ENCODE data around the gene THAP4. TPM values are rescaled to one million over a fixed set of nuclear protein-coding genes. Genes with fewer than 3 reads are reported as not detected.
"Not testable (repeated sequence)": the region's sequence is repeated elsewhere in the genome, so short reads cannot be mapped to it uniquely, and the experiment has no call there.

The THAP4 gene
- total RNA-seq, 2 donors from 2014 or later, result 35.0 to 42.5 TPM

GRCh38 chr2:241579281-241579680 is 57.7 kb downstream of the THAP4 start:
- Mint-ChIP-seq H3K36me3 (ENCODE audit: low read depth) (peaks cover 6% of the 10 kb centered on the region), H3K9me3 (no peaks in the 10 kb centered on the region)

DNA sequence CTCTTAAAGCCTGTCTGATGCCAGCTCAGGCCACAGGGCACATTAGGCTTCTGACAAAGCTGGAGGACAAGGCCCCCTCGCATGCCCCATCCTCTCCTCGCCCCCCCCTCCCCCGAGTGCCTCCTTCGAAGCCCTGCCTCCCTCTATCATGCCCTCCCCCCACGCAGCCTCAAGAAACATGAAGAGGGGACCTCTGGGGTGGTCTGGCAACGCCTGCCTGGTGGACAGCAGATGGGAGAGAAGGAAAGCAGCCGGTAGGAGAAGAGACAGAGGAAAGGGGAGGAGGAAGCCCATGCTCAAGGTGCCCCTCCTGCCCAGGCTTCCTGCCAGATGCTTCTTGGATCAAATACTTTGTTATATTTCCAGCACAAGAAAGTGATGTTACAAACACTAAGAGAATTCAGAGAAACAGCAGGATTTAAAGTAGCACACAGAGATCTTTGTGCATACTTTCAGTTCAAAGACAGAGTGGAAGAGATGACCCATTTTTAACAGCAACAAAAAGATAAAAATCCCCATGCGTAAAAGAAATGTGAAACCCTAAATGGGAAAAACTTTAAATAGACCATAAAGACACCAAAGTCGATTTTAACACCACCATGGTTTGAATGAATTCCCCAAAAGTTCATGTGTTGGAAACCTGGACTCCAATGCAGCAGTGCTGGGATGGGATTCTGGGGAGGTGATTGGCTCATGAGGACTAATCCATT is 59.4 kb downstream of the THAP4 start:
- Mint-ChIP-seq H3K9me3 (no peaks in the 10 kb centered on the region), H3K4me3 (no peak overlapping the region), H3K4me1 (no peaks in the 10 kb centered on the region), H3K27ac (no peak overlapping the region), H3K36me3 (ENCODE audit: low read depth) (peaks cover 6% of the 10 kb centered on the region), H3K27me3 (no peaks in the 10 kb centered on the region)
- no peak for ATAC-seq (replicated peaks)

More at GRCh38 chr2:241579281-241579680, 57.7 kb downstream of the THAP4 start:
- Mint-ChIP-seq H3K4me1 (no peaks in the 10 kb centered on the region), H3K27me3 (no peaks in the 10 kb centered on the region), H3K4me3 (no peak overlapping the region), H3K27ac (no peak overlapping the region)
- no peak for ATAC-seq (replicated peaks)

DNA sequence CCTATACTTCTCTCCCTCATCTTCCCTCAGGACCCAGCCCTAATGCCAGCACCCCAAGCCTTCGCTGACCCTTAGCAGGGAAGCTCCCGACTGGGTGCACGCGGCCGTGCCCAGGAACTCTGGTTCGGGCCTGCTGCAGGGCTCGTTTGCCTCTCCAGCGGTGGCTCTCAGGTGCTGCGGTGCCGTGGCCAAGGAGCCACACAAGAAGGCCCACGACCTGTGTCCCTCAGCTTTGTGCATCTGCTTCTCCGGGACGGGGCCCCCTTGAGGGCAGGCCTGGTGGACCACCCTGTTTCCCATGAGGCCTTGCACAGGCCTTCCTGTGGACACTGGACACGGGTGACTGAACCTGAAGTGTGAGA is 60.7 kb downstream of the THAP4 start:
- ATAC-seq (replicated peaks), result no peak
- Mint-ChIP-seq H3K9me3 (no peaks in the 10 kb centered on the region), H3K4me3 (no peak overlapping the region), H3K4me1 (no peaks in the 10 kb centered on the region), H3K27ac (no peak overlapping the region), H3K27me3 (no peaks in the 10 kb centered on the region), H3K36me3 (ENCODE audit: low read depth) (peaks cover 6% of the 10 kb centered on the region)

DNA sequence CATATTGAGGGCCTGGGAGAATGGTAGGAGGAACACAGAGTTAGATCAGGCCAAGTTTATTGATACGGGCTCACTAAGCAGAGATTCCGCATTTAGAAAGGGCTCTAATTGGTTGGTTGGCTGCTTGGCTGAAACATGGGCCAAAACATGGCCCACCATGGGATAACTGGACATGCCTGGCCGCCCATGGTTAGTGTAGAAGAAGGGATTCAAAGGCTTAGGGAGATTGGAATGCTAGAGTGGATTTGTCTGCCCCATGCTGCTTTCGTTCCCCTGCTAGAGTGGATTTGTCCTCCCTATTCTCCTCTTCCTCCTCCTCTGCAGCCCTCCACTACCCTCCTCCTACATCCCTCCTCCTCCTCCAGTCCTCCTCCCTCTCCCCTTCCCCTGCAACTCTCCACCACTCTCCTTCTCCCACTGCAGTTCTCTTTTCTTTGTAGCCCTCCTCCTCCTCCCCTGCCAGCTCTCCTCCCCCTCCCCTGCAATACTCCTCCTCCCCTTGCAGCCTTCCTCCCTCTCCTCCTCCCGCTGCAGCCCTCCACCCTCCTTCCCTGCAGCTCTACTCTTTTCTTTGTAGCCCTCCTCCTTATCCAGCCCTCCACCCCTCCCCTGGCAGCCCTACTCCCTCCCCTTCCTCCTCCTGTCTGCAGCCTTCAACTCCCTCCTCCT is 61.2 kb downstream of the THAP4 start:
- no peak for ATAC-seq (replicated peaks)
- no peaks in the 10 kb centered on the region for H3K4me1 Mint-ChIP-seq
- peak overlapping the region; percentile 9 for H3K27ac Mint-ChIP-seq
- H3K4me3 Mint-ChIP-seq, result no peak overlapping the region
- peaks cover 6% of the 10 kb centered on the region for H3K36me3 Mint-ChIP-seq (ENCODE audit: low read depth)
- no peaks in the 10 kb centered on the region for H3K9me3 Mint-ChIP-seq
- H3K27me3 Mint-ChIP-seq, result no peaks in the 10 kb centered on the region

GRCh38 chr2:241574911-241575623 is 61.9 kb downstream of the THAP4 start:
- ATAC-seq (replicated peaks), result no peak
- no peak overlapping the region for H3K4me3 Mint-ChIP-seq
- H3K9me3 Mint-ChIP-seq, result no peaks in the 10 kb centered on the region
- H3K36me3 Mint-ChIP-seq (ENCODE audit: low read depth), result peaks cover 6% of the 10 kb centered on the region
- H3K27me3 Mint-ChIP-seq, result no peaks in the 10 kb centered on the region
- H3K27ac Mint-ChIP-seq, result peak overlapping the region; percentile 9
- H3K4me1 Mint-ChIP-seq, result no peaks in the 10 kb centered on the region

- Mint-ChIP-seq H3K4me1 (no peaks in the 10 kb centered on the region), H3K27me3 (no peaks in the 10 kb centered on the region), H3K36me3 (ENCODE audit: low read depth) (peaks cover 4% of the 10 kb centered on the region), H3K27ac (no peak overlapping the region), H3K4me3 (no peak overlapping the region), H3K9me3 (no peaks in the 10 kb centered on the region)
- no peak for ATAC-seq (replicated peaks)
Observed at GRCh38 chr2:241573741-241574140, 63.2 kb downstream of the THAP4 start.

DNA sequence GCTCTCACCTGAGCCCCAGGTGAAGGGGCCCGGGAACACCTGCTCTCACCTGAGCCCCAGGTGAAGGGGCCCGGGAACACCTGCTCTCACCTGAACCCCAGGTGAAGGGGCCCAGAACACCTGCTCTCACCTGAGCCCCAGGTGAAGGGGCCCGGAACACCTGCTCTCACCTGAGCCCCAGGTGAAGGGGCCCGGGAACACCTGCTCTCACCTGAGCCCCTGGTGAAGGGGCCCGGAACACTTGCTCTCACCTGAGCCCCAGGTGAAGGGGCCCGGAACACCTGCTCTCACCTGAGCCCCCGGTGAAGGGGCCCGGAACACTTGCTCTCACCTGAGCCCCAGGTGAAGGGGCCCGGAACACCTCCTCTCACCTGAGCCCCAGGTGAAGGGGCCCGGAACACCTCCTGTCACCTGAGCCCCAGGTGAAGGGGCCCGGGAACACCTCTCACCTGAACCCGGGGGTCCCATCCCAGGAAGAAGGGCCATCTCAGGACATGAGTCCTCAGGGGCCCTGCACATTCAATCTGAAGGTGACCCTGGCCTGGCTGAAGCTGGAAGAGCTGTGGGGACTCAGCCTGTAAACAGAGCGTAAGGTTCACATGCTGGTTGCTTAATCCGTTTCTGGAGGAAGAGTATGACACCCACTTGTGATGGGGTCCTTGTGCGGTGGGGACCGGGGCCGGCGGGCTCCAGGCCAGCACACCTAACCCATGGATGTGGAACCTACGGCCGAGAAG is 63.9 kb downstream of the THAP4 start:
- not testable (repeated sequence) for H3K27me3 Mint-ChIP-seq; H3K4me1 Mint-ChIP-seq; ATAC-seq (replicated peaks); H3K27ac Mint-ChIP-seq; H3K4me3 Mint-ChIP-seq; H3K9me3 Mint-ChIP-seq; H3K36me3 Mint-ChIP-seq (ENCODE audit: low read depth)

- no peak overlapping the region for H3K27ac Mint-ChIP-seq
- ATAC-seq (replicated peaks), result no peak
Observed at GRCh38 chr2:241571821-241572620, 64.9 kb downstream of the THAP4 start.

GRCh38 chr2:241570961-241571581 is 65.9 kb downstream of the THAP4 start:
- H3K9me3 Mint-ChIP-seq, result no peaks in the 10 kb centered on the region
- no peaks in the 10 kb centered on the region for H3K36me3 Mint-ChIP-seq (ENCODE audit: low read depth)
- ATAC-seq (replicated peaks), result no peak
- H3K4me1 Mint-ChIP-seq, result no peaks in the 10 kb centered on the region
- H3K27ac Mint-ChIP-seq, result no peak overlapping the region
- no peak overlapping the region for H3K4me3 Mint-ChIP-seq
- H3K27me3 Mint-ChIP-seq, result no peaks in the 10 kb centered on the region

More at GRCh38 chr2:241571821-241572620, 64.9 kb downstream of the THAP4 start:
- no peaks in the 10 kb centered on the region for H3K27me3 Mint-ChIP-seq
- no peak overlapping the region for H3K4me3 Mint-ChIP-seq
- H3K9me3 Mint-ChIP-seq, result no peaks in the 10 kb centered on the region
- no peaks in the 10 kb centered on the region for H3K4me1 Mint-ChIP-seq
- no peaks in the 10 kb centered on the region for H3K36me3 Mint-ChIP-seq (ENCODE audit: low read depth)

- Mint-ChIP-seq H3K27me3 (no peaks in the 10 kb centered on the region), H3K9me3 (no peaks in the 10 kb centered on the region), H3K27ac (no peak overlapping the region), H3K4me1 (no peaks in the 10 kb centered on the region), H3K36me3 (ENCODE audit: low read depth) (no peaks in the 10 kb centered on the region), H3K4me3 (no peak overlapping the region)
- no peak for ATAC-seq (replicated peaks)
Observed at GRCh38 chr2:241569831-241570281, 67.1 kb downstream of the THAP4 start.

DNA sequence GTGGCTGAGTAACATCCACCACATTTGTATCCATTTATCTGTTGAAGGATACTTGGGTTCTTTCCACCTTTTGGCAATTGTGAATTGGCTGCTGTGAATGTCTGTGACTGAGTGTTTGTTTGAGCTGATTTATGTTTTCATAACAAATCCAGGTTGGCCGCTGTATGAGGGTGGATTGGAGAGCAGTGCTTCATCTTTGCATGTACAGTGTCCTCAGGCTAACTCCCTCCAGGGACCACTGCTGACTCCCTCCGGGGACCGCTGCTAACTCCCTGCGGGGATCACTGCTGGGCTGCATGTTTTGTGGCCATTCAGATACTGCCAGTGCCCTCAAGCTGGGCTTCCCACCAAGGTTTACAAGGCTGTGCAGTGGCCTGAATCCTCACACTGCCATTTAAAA is 68.2 kb downstream of the THAP4 start:
- H3K9me3 Mint-ChIP-seq, result no peaks in the 10 kb centered on the region
- H3K27ac Mint-ChIP-seq, result no peak overlapping the region
- no peak overlapping the region for H3K4me3 Mint-ChIP-seq
- ATAC-seq (replicated peaks), result no peak
- H3K27me3 Mint-ChIP-seq, result no peaks in the 10 kb centered on the region
- no peaks in the 10 kb centered on the region for H3K4me1 Mint-ChIP-seq
- no peaks in the 10 kb centered on the region for H3K36me3 Mint-ChIP-seq (ENCODE audit: low read depth)

DNA sequence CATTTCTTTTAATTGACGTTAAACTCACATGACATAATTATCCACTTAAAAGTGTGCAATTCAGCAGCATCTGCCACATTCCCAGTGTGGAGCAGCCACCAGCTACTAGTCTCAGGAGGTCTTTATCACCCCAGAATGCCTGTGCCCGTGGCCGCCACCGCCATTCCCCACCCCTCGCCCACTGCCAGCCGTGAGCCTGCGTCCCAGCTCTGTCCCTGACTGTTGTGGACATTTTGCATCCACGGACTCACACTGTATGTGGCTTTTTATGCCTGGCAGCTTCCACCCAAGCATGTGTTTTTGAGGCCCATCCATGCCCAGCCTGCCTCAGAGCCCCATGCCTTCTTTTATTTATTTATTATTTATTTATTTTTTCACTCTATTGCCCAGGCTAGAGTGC is 69.2 kb downstream of the THAP4 start:
- Mint-ChIP-seq H3K4me3 (no peak overlapping the region), H3K27me3 (no peaks in the 10 kb centered on the region), H3K9me3 (no peaks in the 10 kb centered on the region), H3K4me1 (no peaks in the 10 kb centered on the region), H3K27ac (no peak overlapping the region), H3K36me3 (ENCODE audit: low read depth) (no peaks in the 10 kb centered on the region)
- no peak for ATAC-seq (replicated peaks)

DNA sequence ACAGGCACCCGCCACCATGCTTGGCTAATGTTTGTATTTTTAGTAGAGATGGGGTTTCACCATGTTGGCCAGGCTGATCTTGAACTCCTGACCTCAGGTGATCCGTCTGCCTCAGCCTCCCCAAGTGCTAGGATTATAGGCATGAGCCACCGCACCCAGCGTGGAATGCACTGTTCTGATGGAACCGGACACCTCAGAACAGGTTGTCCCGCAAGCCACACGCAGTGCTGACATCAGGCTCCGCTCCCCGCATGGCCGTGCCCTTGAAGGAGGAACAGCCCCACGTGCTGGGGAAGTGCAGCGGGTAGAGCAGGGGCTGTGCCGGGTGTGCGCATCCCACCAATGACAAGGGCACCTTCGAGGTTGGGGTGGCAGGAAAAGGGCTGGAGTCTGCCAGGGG is 69.7 kb downstream of the THAP4 start:
- H3K27ac Mint-ChIP-seq; H3K4me1 Mint-ChIP-seq; ATAC-seq (replicated peaks); H3K27me3 Mint-ChIP-seq; H3K4me3 Mint-ChIP-seq; H3K9me3 Mint-ChIP-seq; H3K36me3 Mint-ChIP-seq (ENCODE audit: low read depth): not testable (repeated sequence)
